Stimulated activated CD8-positive, alpha-beta memory T cell treated with anti-CD3 and anti-CD28 coated beads, Interleukin-7, amount 100 ng/mL, for 24 hours (primary cell): ENCODE data around the gene APOB.
"Not testable (repeated sequence)": the region's sequence is repeated elsewhere in the genome, so short reads cannot be mapped to it uniquely, and the experiment has no call there.

Experiments used
- DNase-seq: peaks from one replicate; pipeline ENCODE4 v3.0.0-alpha.2; 2020; ENCODE audit warnings: low read depth

Gene APOB

DNA sequence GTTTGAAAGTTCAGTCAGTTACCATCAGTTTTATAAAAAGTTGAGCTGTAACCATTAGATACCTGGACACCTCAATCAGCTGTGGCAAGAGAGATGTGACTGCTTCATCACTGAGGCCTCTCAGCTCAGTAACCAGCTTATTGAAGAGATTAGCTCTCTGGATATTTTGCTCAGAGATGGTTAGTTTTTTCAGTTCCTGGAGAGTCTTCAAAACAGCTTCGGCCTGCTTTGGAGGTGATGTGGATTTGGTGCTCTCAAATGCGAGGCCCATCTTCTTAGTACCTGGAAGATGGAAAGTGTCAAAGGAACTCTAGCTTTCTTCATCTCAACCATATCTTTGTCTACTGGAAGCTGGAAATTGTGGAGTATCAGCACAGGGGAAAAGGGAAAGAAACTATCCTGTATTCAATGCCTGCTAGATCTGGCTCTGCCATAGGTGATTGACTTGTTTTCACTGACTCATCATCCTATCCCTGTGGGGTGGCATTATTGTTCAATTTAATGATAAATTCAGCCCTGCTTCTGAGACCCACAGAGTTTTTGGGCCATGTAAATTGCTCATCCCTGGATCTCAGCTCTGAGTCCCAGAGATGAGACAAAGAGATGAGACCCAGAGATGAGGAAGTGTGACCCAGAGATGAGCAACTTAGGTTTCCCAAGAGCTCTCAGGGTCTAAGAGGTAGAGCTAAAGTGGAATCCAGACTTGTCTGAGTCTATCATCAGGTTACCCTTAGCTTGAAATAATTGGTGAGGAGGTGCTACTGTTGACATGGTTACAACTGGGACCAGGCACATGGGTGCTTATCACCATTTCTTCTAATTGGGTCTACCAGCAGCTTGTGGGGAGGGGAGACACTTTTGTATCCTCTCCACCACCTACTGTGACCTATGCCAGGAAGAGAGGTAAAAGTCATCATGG lies 10.4 kb downstream of the APOB start:
- DNase-seq = no peak

DNA sequence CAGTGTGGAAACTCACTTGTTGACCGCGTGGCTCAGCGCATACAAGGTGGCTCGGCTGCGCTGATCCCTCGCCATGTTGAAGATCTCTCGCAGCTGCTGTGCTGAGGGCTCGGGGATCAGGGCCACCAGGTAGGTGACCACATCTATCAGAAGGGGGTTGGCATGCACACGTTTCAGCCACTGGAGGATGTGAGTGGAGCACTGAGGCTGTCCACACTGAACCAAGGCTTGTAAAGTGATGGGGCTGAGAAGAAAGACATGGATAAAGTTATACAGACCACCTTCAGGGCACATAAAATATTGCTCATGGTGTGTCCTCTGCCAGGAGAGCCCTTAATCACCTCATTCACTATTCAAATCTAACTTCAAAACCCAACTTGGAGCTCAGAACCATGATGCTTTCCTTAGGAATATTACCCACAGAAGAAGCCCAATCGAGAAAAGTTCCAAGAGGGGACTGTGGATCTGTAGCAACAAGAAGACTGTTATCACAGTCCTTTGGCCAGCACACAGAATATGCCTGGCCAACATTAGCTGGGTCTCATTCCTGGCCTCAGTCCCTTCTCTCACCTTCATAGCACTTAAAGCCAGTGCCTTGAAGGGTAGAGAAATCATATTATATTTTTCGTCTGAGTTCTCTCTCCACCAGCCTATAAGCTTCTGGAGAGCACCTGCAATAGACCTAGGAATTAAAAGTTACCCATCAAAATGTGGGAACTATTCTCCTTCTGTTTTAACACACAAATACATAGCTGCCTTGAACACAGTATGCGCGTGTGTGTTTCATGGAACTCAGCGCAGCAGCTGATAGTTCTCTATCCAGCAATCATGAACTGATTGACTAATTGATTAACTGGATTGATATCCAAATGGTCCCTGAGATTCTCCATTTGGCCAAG lies 11.3 kb downstream of the APOB start:
- no peak for DNase-seq

DNA sequence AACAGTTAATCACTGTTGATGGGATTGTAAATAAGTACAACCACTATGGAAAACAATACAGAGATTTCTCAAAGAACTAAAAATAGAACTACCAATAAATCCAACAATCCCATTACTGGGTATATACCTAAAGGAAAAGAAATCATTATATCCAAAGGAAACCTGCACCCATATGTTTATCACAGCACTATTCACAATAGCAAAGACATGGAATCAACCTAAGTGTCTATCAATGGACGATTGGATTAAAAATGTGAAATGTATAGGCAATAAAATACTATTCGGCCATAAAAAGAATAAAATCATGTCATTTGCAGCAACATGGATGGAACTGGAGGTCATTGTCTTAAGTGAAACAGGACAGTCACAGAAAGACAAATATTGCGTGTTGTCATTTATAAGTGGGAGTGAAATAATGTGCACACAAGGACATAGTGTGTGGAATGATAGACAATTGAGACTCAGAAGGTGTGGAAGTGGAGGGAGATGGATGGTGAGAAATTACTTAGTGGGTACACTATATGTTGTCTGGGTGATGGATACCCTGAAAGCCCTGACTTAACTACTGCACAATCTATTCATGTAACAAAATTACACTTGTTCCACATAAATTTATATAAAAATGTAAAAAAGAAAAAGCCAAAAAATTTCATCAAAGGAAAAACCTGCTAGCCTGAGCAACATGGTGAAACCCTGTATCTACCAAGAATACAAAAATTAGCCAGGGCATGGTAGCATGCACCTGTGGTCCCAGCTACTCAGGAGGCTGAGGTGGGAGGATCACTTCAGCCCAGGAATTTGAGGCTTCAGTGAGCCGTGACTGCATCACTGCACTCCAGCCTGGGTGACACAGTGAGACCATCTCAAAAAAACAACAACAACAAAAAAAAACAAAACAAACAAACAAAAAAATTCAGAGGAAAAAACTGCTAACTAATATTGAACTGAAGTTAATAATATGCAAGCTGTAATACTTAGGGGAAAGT lies 12.6 kb downstream of the APOB start:
- DNase-seq = no peak

DNA sequence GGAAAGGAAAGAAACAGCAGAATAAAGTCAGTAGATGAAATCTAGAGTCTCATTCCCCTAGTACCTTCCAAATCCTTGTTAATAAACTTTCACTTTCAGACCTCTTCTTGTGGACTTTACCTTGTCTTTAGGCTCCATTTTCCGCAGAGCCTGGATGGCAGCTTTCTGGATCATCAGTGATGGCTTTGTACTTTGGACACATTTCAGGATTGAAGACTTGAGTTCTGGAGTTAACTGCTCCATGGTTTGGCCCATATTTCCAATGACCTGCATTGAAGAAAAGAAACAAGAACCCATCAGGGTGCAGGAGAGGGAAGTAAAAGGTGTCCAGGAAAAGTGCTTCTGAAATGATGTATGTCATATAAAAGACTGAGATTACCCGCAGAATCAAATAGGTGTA lies 14.4 kb downstream of the APOB start:
- DNase-seq = no peak

DNA sequence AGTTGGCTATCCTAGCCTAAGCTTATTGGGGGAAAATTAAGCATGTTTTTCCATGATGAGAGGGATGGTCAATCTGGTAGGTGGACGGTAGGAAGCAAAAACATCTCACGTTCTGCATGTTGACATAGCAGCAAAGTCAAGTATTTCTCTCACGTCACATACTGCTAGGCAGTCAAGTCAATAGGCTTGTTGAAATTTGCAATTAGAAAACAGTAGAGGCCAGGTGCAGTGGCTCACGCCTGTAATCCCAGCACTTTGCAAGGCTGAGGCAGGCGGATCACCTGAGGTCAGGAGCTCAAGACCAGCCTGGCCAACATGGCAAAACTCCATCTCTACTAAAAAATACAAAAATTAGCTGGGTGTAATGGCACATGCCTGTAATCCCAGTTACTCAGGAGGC lies 14.9 kb downstream of the APOB start:
- DNase-seq = not testable (repeated sequence)

DNA sequence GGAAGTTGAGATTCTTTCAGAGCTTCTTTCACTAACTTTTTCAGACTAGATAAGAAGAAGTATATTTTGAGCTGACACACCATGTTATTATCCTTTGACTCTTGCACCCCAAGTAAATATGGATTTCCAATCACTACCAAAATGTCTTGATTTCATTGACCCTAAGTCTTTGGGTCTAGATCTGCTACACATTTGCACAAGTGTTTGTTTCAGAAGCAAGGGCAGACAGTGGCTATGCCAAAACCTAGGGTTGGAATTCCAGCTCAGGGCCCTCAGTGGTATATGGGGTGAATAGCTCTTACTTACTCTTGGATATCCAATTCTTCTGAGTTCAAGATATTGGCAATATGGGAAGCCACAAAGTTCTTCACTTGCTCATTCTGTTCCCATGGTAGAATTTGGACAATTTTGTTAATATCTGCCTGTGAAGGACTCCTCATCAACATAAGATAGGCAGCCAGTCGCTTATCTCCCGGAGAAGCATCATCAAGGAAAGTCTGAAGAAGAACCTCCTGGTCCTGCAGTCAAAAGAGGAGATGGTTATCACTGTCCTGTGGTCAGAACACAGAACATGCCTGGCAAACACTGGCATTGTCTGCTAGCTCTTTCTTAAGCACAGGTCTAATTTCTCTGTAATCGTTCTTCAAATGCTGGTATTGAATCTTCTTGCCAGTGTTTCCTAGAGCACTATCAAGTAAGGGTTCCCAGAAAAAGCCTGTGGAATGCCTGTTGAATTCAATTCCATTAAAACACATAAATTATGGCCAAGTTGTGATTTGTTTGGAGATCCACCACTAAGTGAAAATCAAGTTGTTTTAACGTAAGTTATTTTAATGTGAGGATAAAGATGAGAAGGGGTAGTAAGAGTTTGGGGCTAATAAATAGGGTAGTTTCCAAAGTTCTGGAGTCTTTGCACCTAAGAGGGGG lies 15.6 kb downstream of the APOB start:
- no peak for DNase-seq

DNA sequence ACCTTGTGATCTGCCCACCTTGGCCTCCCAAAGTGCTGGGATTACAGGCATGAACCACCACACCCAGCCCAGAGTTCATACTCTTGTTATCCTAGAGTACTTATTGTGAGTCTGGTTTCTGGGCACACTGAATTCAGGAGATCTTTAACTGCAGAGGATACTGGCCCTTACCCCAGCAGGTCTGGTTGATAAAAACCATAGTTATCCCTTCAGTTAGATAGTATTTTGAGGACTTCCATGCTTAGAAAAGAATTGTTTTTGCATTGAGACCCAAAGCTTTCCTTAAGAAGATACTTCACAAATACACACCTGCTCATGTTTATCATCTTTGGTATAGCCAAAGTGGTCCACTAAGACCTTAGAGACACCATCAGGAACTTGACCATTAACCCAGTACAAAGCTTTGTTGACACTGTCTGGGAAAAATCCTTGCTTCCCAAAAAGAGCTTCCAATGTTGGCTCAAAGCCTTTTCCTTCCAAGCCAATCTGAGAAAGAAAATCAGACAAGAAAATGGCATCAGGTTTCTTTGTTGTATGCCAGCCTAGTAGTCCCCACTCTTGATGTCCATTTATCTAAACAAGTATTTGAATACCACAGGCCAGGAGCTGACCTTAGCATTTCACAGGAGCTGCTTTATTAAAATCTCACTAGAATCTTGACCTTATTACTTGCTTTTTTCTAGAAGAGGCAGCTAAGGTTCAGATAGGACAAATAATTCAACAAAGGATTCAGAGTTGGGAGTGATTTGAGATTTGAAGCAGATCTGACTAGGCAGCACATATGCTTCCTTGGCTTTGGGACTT lies 17.2 kb downstream of the APOB start:
- no peak for DNase-seq

DNA sequence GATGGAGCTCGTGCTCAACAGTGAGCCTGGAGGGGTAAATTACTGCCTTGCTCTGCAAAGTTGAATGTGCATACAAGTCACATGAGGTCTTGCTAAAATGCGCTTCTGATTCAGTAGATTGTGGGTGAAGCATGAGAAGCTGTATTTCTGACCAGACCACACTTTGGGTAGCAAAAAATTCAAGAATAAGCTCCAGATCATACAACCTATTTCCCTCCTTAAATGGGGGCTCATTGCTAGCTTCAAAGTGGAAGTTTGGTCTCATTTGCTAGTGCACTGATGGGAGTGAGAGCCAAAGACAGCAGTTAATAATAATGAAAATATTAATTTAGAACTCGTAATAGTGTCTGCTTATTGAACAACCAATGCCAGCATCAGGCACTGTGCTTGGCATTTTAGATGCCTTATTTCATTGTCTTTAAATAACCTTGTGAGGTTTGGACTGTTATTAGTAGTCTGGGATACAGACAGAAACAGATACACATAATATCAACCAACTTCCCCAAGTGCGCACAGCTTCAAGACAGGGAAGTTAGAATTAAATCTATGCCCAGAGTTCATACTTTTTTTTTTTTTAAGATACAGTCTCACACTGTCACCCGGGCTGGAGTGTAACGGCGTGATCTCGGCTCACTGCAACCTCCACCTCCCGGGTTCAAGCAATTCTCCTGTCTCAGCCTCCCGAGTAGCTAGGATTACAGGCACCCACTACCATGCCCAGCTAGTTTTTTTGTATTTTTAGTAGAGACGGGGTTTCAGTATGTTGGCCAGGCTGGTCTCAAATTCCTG lies 18.0 kb downstream of the APOB start:
- no peak for DNase-seq

DNA sequence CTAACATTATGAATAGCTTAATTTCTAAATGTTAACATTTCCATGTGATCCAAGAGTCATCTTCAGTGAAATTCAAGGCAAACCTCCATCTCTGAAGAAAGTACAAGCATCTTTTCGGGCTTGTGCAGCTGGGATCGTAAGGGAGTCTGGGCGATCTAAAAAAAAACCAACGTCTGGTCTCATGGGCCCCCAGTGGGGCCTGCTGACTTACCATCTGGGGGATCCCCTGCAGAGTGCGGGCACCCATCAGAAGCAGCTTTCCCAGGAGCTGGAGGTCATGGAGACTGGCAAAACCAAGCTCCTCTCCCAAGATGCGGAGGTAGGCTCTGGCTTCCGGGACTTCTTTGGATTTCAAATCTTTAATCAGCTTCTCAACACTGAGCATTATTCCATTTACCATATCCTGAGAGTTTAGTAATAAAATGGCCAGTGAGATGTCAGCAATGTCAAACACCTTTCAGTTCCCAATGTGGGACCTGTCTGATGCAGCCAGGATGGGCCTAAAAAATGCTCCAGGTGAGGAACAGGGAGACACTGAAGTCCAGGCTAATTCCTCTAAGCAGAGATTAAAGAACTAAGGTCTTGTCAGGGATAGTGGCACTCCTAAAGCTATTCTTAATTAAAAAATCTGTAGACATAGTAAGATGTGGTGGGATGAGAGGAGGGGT lies 19.0 kb downstream of the APOB start:
- DNase-seq = no peak

DNA sequence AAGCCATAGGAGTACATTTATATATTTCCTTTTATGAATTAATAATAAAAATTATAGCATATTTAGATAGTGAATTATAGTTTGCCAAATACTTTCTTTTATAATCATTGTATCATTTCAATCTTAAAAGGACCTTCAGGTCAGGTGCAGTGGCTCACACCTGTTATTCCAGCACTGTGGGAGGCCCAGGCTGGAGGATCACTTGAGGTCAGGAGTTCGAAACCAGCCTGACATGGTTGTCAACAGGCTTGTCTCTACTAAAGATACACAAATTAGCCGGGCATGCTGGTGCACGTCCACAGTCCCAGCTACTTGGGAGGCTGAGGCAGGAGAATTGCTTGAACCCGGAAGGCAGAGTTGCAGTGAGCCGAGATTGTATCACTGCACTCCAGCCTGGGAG lies 19.7 kb downstream of the APOB start:
- DNase-seq = no peak

DNA sequence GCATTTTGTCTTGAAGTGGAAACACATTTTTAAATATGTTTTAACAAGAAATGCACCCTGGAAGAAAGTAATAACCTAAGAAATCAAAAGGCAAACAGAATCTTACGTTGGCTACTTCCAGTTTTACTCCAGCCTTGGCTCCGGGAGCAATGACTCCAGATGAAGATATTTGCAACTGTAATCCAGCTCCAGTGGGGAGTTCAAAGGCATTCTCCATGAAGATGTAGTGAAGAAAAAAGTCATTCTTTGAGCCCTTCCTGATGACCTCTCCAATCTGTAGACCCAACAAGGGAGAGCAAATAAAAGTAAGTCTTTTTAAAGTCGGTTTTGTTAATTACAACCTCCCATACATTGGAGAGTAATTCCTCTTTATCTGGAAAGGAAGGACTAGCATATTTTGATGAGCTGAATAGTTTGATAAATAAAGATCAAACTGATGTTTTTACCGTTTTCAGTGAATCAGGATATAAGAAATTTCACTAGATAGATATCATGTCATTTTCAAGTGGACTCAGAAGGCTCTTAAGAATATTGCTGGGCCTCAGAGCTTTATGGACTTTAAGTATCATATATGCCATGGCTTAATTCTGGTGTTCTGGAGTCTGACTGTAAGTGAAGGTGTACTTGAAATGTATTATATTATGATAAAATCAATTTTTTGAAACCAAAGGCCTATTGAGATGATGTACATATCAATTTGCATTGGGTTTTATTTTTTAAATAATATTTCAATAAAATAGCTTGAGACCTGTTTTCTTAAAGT lies 20.3 kb downstream of the APOB start:
- no peak for DNase-seq

DNA sequence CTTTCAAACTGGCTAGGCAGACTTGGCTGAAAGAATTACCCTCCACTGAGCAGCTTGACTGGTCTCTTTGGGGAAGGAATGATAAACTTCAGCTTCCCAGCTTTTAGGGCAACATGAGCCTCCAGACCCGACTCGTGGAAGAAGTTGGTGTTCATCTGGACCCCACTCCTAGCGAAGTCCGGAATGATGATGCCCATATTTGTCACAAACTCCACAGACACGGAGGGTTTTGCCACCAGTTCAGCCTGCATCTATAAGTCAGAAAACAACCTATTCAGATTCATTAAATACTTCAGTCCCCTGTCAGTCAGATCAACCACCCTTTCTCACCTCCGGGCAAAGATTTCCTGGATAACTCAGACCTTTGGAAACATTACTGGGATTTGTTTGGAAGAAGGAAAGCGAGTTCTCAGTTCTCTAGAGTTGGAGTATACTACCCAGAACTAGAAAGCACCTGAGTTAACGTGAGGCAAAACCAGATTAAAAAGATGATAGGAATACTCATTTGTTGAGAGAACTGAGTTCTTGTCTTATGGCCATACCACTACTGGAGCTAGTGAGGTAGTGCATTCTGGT lies 21.0 kb downstream of the APOB start:
- no peak for DNase-seq

DNA sequence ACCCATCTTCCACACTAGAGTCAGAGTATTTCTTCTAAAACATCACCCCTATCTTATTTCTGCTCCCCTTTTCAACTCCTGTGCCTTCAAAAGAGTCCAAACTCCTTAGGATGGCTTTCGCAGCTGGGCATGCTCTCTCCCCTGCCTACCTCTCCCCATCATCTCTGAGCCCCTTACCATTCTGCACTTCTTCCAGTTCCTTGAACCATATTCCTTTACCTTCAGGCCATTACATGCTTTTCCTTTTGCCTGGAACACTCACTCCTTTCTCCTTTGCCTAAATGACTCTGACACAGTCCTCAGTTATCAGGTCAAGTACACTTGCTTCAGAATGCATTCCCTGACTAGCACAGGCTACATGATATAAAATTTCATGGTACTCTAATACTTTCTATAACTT lies 22.4 kb downstream of the APOB start:
- DNase-seq = no peak

DNA sequence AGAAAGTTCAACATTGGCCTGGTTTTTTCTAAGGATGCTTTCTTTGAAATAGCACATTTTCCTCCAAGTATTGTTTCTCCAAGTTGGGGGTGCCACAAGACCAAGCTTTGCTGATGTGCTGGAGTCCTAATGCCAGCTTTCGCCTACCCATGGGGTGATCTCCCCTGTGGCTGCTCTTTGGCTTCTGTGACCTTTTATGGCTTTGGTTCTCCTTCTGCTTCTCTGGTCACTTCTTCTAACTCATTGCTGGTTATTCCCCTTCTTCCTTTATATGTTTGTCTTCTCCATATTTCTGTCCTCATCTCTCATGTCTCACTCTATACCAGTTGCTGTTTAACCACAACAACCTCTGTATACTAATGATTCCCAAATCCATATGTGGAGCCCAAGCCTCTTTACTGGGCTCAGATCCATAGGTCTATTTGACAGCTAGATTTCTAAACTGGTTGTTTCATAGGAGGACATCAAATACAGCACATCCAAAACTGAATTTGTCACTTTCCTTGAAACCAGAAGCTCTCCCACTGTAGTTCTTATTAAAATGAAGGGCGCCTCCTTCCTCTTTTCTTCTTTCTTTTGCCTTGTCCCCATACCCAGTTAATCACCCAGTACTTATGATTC lies 23.1 kb downstream of the APOB start:
- no peak for DNase-seq

DNA sequence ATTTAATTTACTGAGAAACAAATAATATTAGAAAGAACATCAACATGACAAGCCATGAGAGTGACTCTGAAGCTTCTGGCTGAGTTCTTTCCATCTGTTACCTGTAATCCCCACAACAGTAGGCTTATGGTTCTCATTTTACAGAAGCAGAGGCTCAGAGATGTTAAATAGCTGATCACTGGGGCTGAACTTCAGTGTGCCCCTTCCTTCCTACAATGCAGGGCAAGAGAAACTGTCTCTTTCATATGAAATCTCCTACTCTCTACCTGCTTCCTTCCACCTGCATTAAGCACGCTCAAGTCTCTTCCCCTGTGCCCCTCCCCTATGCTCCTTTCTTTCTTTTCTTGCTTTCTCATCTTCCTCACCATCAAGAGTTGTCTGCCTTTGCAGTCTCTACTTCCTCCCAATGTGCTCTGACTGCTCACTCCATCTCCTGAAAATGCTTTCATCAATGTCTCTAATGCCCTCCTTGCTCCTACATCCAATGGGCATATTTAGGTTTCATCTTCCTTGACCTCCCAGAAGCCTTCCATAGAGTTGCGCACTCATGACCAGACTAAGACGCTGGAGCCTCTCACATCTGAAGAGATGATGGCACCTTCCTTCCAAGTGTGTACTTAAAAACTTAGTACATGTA lies 23.7 kb downstream of the APOB start:
- DNase-seq = no peak

DNA sequence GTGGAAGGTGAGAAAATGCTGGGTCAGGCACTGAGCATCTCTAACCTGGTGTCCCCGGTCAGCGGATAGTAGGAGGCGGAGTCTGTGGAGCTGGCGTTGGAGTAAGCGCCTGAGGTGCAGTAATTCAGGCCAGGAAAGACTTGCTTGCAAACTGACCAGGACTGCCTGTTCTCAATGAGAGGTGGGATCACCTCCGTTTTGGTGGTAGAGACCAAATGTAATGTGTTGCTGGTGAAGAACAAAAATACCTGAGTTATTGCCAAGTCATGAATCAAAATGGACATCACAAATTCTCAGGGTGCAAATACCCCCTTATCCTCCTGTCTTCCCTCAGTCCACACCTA lies 24.2 kb downstream of the APOB start:
- no peak for DNase-seq
